Pancreas (tissue), 10 donors: ENCODE data around the gene UGGT2. TPM values are rescaled to one million over a fixed set of nuclear protein-coding genes. Genes with fewer than 3 reads are reported as not detected.
"Not testable (repeated sequence)": the region's sequence is repeated elsewhere in the genome, so short reads cannot be mapped to it uniquely, and the experiment has no call there.

Experiments
- ATAC-seq, 4 donors: fragments of 200-7000 bp; cut with Tn5 transposase; one replicate each; pipeline versions ENCODE4 v1.8.0 to v1.9.1; 2020; ENCODE audit warnings: mild to moderate bottlenecking in 4 of 4, moderate library complexity in 4 of 4
- DNase-seq, 6 donors: peaks; one replicate each; pipeline ENCODE4 v3.0.0-alpha.2; 2020
- FAIRE-seq: peaks from 2 replicates; lab custom pipeline; 2012; peaks lifted over from hg19 to GRCh38; lab: Jason Lieb, UNC
- H3K27ac ChIP-seq, 4 donors: fragments of 200-600 bp; sonication (generic); 1 replicate in 3 of 4; 2 replicates in 1 of 4; pipeline versions ENCODE4 v1.5.0 to v1.8.0; 2020
- H3K27me3 ChIP-seq, 4 donors: fragments of 200-600 bp; one replicate each; pipeline ENCODE4 v1.8.0; 2021
- H3K36me3 ChIP-seq, 3 donors: fragments of 200-600 bp; sonication (generic) in 1 of 3; one replicate each; pipeline versions ENCODE4 v1.5.0 to v1.8.0; 2020 to 2021
- H3K4me1 ChIP-seq, 3 donors: fragments of 200-600 bp; one replicate each; pipeline ENCODE4 v1.8.0; 2021
- H3K4me3 ChIP-seq, 4 donors: fragments of 200-600 bp; sonication (generic) in 2 of 4; one replicate each; pipeline versions ENCODE4 v1.5.0 to v1.8.0; 2020 to 2021
- H3K9me3 ChIP-seq, 4 donors: fragments of 200-600 bp; one replicate each; pipeline ENCODE4 v1.8.0; 2021
- CTCF ChIP-seq, 4 donors: fragments of 200-600 bp; sonication (generic) in 3 of 4; IDR thresholded peaks; one replicate each; pipeline versions ENCODE4 v1.5.0 to v1.8.0; 2021; ENCODE audit warnings: antibody characterized with exemption in 4 of 4
- WGBS, 2 donors: extraction: QIAGEN DNeasy Blood & Tissue Kit; methylation state at CpG; one replicate each; pipeline ENCODE4 v1.1.7; 2013; 5-methylcytosine and 5-hydroxymethylcytosine counted together
- intact Hi-C, 3 donors: fragments of 100-400 bp; cut with DNase I; formaldehyde crosslinking; loops; one replicate each; pipeline versions ENCODE4 v1.11.1 to v1.14.2; 2022
- polyA plus RNA-seq, 2 donors: library from polyadenylated mRNA; stranded (reverse); fragments of 200-250 nt; gene quantifications; one replicate each; pipeline ENCODE4 v1.2.3, GENCODE V29; 2013
- total RNA-seq, 6 donors: library from RNA; stranded (reverse); fragmentation: NEBNext Ultra II Directional in 4 of 6; extraction: Animal tissue kit (Norgen Biotek cat#: 25700) in 4 of 6; gene quantifications; one replicate each; pipeline versions ENCODE4 v1.2.1 to v1.2.4, GENCODE V29; 2021 to 2023
- donor health status: healthy with polysubstance abuse.
- donor health status: DM: no; HTN: no; CAD: no; lungs with moderate emphysema.
- donor health status: DM: no; HTN: no; CAD: no.
- donor health status: control.
- donor health status: control.
- donor health status: Bipolar disorder and iron deficiency.
- donor health status: DM: yes; HTN: yes; CAD: no.
- donor health status: DM: no; HTN: no; CAD: no.
- donor health status: DM: no; HTN: no; CAD: no.
- donor health status: DM: yes; HTN: yes; CAD: no.

Gene UGGT2
- total and polyA plus RNA-seq, 8 donors, result 7.2 to 17.9 (median 16.1) TPM

DNA sequence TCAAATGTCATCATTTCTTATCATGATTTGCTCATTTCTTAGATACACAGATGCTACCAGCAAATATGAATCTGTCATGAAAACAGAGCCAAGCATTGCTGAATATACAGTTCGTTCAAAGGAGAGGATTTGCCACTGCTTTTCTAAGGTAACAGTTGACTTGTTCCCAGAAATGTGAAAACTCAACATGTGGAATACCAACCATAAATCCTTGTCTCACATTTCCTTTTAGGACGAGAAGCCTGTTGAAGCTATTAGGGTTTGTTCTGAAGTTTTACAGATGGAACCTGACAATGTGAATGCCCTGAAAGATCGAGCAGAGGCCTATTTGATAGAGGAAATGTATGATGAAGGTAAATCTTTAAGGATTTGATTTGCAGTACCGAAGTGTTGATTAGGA, 289.6 kb downstream of the UGGT2 start:
- Histone ChIP-seq H3K27ac (no peak overlapping the region), H3K4me1 (no peaks in the 10 kb centered on the region), H3K9me3 (no peaks in the 10 kb centered on the region), H3K4me3 (no peak overlapping the region), H3K36me3 (peaks cover 0 to 34% (median 0%) of the 10 kb centered on the region in 3 donors), H3K27me3 (no peaks in the 10 kb centered on the region)
- ATAC-seq, result no peak
- intact Hi-C loops, result no loop called here
- DNase-seq, result no peak
- no peak for TF ChIP-seq CTCF (IDR thresholded peaks at IDR 0.05)
- no peak for FAIRE-seq
- 81 to 86% methylated on average over 4 of the region's 4 CpGs for WGBS, 2 donors

GRCh38 chr13:95762626-95763025, 290.6 kb downstream of the UGGT2 start:
- H3K4me1 ChIP-seq, H3K9me3 ChIP-seq, H3K27ac ChIP-seq, DNase-seq, FAIRE-seq, H3K4me3 ChIP-seq, intact Hi-C loops, ATAC-seq, H3K27me3 ChIP-seq: not testable (repeated sequence)
- peaks cover 0 to 34% (median 0%) of the 10 kb centered on the region in 3 donors for H3K36me3 ChIP-seq
- 80 to 83% methylated on average over 3 of the region's 3 CpGs for WGBS, 2 donors

DNA sequence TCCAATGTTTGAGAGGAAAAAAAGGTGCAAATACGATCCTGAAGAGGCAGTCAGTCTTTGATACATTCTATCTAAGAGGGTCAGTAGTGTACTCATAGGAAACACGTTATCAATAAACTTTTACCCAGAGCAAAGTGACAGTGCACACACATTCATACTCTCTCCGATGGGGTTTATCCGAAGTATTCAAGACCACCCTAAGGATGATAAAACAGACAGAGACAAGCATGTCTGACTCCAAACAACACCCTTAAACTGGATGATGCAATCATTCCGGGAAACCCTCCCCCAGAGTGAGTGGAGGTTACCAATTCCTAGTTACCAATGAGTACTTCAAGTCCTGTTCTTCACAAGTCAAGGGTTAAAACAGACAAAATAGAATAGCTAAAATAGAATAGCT, 297.1 kb downstream of the UGGT2 start:
- FAIRE-seq (no peak), ATAC-seq (peak in 1 of 4 donors; percentile 44), DNase-seq (no peak)
- Histone ChIP-seq H3K36me3 (peaks cover 0 to 14% (median 0%) of the 10 kb centered on the region in 3 donors), H3K4me1 (peaks cover 0 to 7% (median 0%) of the 10 kb centered on the region in 3 donors), H3K4me3 (no peak overlapping the region), H3K27ac (no peak overlapping the region), H3K9me3 (no peaks in the 10 kb centered on the region), H3K27me3 (no peaks in the 10 kb centered on the region)
- intact Hi-C loops, result no loop called here
- WGBS, 2 donors, result 72 to 80% methylated on average over 5 of the region's 5 CpGs
- no peak for TF ChIP-seq CTCF (IDR thresholded peaks at IDR 0.05)

DNA sequence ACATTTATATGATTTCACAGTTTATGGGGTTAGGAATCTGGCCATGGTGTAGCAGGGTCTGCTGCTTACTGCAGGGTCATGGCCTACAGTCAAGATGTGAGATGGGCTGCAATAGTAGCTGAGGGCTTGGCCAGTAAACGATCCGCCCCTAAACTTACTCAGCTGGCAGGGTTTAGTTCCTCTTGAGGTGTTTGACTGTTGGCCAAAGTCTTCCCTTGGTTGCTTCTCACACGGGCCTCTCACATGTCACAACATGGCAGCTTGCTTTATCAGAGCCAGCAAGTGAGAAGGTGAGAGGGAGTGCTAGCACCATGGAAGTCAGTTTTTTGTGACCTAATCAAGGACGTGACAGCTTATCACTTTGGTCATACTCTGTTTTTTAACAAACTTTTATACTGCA, 299.1 kb downstream of the UGGT2 start:
- FAIRE-seq (no peak), DNase-seq (no peak), ATAC-seq (peak in 2 of 4 donors; percentile 15 to 47)
- intact Hi-C loops, result no loop called here
- H3K4me3 ChIP-seq, result no peak overlapping the region
- H3K27ac ChIP-seq, result no peak overlapping the region
- WGBS, 2 donors, result 53 to 59% methylated on average over 4 of the region's 4 CpGs
- no peaks in the 10 kb centered on the region for H3K9me3 ChIP-seq
- peaks cover 0 to 9% (median 0%) of the 10 kb centered on the region in 3 donors for H3K4me1 ChIP-seq
- H3K36me3 ChIP-seq, result no peaks in the 10 kb centered on the region
- no peaks in the 10 kb centered on the region for H3K27me3 ChIP-seq
- TF ChIP-seq CTCF (IDR thresholded peaks at IDR 0.05), result no peak

- Histone ChIP-seq H3K4me1 (peaks cover 0 to 20% (median 6%) of the 10 kb centered on the region in 3 donors), H3K27me3 (no peaks in the 10 kb centered on the region), H3K36me3 (no peaks in the 10 kb centered on the region), H3K4me3 (no peak overlapping the region), H3K9me3 (no peaks in the 10 kb centered on the region), H3K27ac (no peak overlapping the region)
- 62 to 68% methylated on average over 2 of the region's 2 CpGs for WGBS, 2 donors
- TF ChIP-seq CTCF (IDR thresholded peaks at IDR 0.05), result no peak
- no peak for ATAC-seq
- intact Hi-C loops, result no loop called here
- no peak for DNase-seq
- no peak for FAIRE-seq
Measured at GRCh38 chr13:95752677-95753076, 300.5 kb downstream of the UGGT2 start.

Other genes with a start within 250 kb of the UGGT2 start
- gene HS6ST3, start 36.7 kb upstream of the UGGT2 start, total RNA-seq, result 1 to 10 TPM; 1.1 to 2.4 (median 1.8) TPM
- 1 to 10 TPM in 1 of 2 donors, under 1 TPM in 1; 0.65 to 3.4 TPM for gene HS6ST3, start 36.7 kb upstream of the UGGT2 start, polyA plus RNA-seq